OCI-LY7 (cell line): ENCODE measurements around the gene NR1I2. TPM values are rescaled to one million over a fixed set of nuclear protein-coding genes. Genes with fewer than 3 reads are reported as not detected.

ENCODE experiments used
- BruUV-seq: library from RNA; stranded (reverse); fragments of 400-500 nt; replicated peaks from 2 replicates; lab custom pipeline; 2021; lab: Mats Ljungman, UMichigan
- CTCF ChIA-PET: fragments of 300-600 bp; sonication (Branson Sonifier 250); formaldehyde crosslinking; loops from one replicate; lab custom pipeline; 2022; ENCODE audit warnings: antibody characterized with exemption; ENCODE audit not compliant: unreplicated experiment; lab: Charles Lee
- POLR2A ChIA-PET: fragments of 300-600 bp; sonication (Branson Sonifier 250); formaldehyde crosslinking; loops from one replicate; lab custom pipeline; 2022; ENCODE audit warnings: antibody characterized with exemption; lab: Charles Lee
- DNase-seq: peaks from one replicate; pipeline ENCODE4 v3.0.0-alpha.2; 2015; ENCODE audit warnings: low spot score
- H2AFZ ChIP-seq: fragments of 200-600 bp; sonication (generic), shearing (Covaris generic); 2 replicates; pipeline ENCODE4 v1.6.1; 2014; ENCODE audit warnings: mild to moderate bottlenecking, antibody characterized with exemption, low read length, moderate library complexity
- H3K27ac ChIP-seq: fragments of 200-600 bp; sonication (generic); 2 replicates; pipeline ENCODE4 v1.5.1; 2014; ENCODE audit warnings: mixed run types, low read depth, mild to moderate bottlenecking, moderate library complexity, low read length, inconsistent platforms; ENCODE audit not compliant: poor library complexity, severe bottlenecking
- H3K36me3 ChIP-seq: fragments of 200-600 bp; sonication (generic); 2 replicates; pipeline ENCODE4 v1.6.1; 2014; ENCODE audit warnings: mild to moderate bottlenecking, antibody characterized with exemption, low read length, moderate library complexity, mixed read lengths; ENCODE audit not compliant: insufficient read depth
- H3K4me1 ChIP-seq: fragments of 200-600 bp; sonication (generic); 2 replicates; pipeline ENCODE4 v1.5.1; 2014; ENCODE audit warnings: mild to moderate bottlenecking, low read length; ENCODE audit not compliant: insufficient read depth, poor library complexity, severe bottlenecking
- H3K4me2 ChIP-seq: fragments of 200-600 bp; sonication (generic); 2 replicates; pipeline ENCODE4 v1.6.1; 2014; ENCODE audit warnings: mild to moderate bottlenecking, low read length
- H3K4me3 ChIP-seq: fragments of 200-600 bp; sonication (generic); 2 replicates; pipeline ENCODE4 v1.5.1; 2014; ENCODE audit warnings: mild to moderate bottlenecking, low read depth, low read length; ENCODE audit not compliant: poor library complexity, severe bottlenecking
- H3K79me2 ChIP-seq: fragments of 200-600 bp; sonication (generic); 2 replicates; pipeline ENCODE4 v1.6.1; 2016; ENCODE audit warnings: low read depth, mild to moderate bottlenecking, low read length, moderate library complexity, mixed read lengths; ENCODE audit not compliant: insufficient read depth
- H3K9me2 ChIP-seq: fragments of 200-600 bp; sonication (generic); 2 replicates; pipeline ENCODE4 v1.6.1; 2016; ENCODE audit warnings: mild to moderate bottlenecking, low read length, mixed read lengths; ENCODE audit not compliant: insufficient read depth
- H3K9me3 ChIP-seq: fragments of 200-600 bp; sonication (generic); 2 replicates; pipeline ENCODE4 v1.6.1; 2014; ENCODE audit warnings: mild to moderate bottlenecking, mixed run types, low read length, mixed read lengths
- H4K20me1 ChIP-seq: fragments of 200-600 bp; sonication (generic); 2 replicates; pipeline ENCODE4 v1.6.1; 2014; ENCODE audit warnings: mild to moderate bottlenecking, antibody characterized with exemption, low read length, moderate library complexity, mixed read lengths; ENCODE audit not compliant: insufficient read depth
- CTCF ChIP-seq: fragments of 200-600 bp; sonication (generic); conservative IDR thresholded peaks from 2 replicates; pipeline ENCODE4 v1.5.1; 2014; ENCODE audit warnings: mild to moderate bottlenecking, antibody characterized with exemption, low read length, moderate library complexity, mixed read lengths
- EZH2phosphoT487 ChIP-seq: fragments of 200-600 bp; sonication (generic); IDR thresholded peaks from 2 replicates; pipeline ENCODE4 v1.6.1; 2018; ENCODE audit warnings: low read depth, borderline replicate concordance, mild to moderate bottlenecking, mixed run types, antibody characterized with exemption, low read length, moderate library complexity, mixed read lengths
- intact Hi-C: fragments of 100-400 bp; cut with micrococcal nuclease; formaldehyde crosslinking; loops from one replicate; pipeline ENCODE4 v1.10.0; 2022; ENCODE audit not compliant: unreplicated experiment
- total RNA-seq, 2 experiments: library from RNA; depleted of rRNA in 1 of 2; stranded (reverse); fragments of >200 nt in 1 of 2; shearing (Covaris generic) in 1 of 2; gene quantifications; 2 replicates each; pipeline ENCODE4 v1.2.3, GENCODE V29; 2014 to 2022

NR1I2 gene
- total RNA-seq, 2 experiments from 2014 or later: not detected

GRCh38 chr3:119794401-119794800 lies 12.5 kb downstream of the NR1I2 start:
- Histone ChIP-seq H4K20me1 (no peaks in the 10 kb centered on the region), H3K4me3 (no peak overlapping the region), H3K4me2 (no peak overlapping the region), H3K36me3 (no peaks in the 10 kb centered on the region), H3K9me3 (no peaks in the 10 kb centered on the region), H2AFZ (no peak overlapping the region), H3K4me1 (no peaks in the 10 kb centered on the region), H3K27ac (no peak overlapping the region), H3K79me2 (no peaks in the 10 kb centered on the region), H3K9me2 (no peaks in the 10 kb centered on the region)
- intact Hi-C loops: no loop called here
- no peak for DNase-seq
- CTCF ChIA-PET: interaction anchor here (0.6 kb wide), 1 partner anchor 315 kb away, joined by 3 read pairs; no protein-coding TSS in a partner anchor
- no TSS peak for BruUV-seq
- no peak for TF ChIP-seq CTCF
- TF ChIP-seq EZH2phosphoT487: no peak
- POLR2A ChIA-PET: no interaction called here

GRCh38 chr3:119794971-119795612 lies 13.2 kb downstream of the NR1I2 start:
- ChIA-PET CTCF (interaction anchor here (0.6 kb wide), 1 partner anchor 314 kb away, joined by 3 read pairs; no protein-coding TSS in a partner anchor), POLR2A (no interaction called here)
- Histone ChIP-seq H3K36me3 (no peaks in the 10 kb centered on the region), H3K79me2 (no peaks in the 10 kb centered on the region), H3K4me3 (no peak overlapping the region), H4K20me1 (no peaks in the 10 kb centered on the region), H3K4me1 (no peaks in the 10 kb centered on the region), H3K9me3 (no peaks in the 10 kb centered on the region), H3K9me2 (no peaks in the 10 kb centered on the region), H3K4me2 (no peak overlapping the region), H3K27ac (no peak overlapping the region), H2AFZ (no peak overlapping the region)
- intact Hi-C loops: no loop called here
- TF ChIP-seq CTCF: no peak
- TF ChIP-seq EZH2phosphoT487: no peak
- DNase-seq: no peak
- BruUV-seq: no TSS peak

GRCh38 chr3:119795849-119796248 lies 13.9 kb downstream of the NR1I2 start:
- Histone ChIP-seq H3K9me3 (no peaks in the 10 kb centered on the region), H3K36me3 (no peaks in the 10 kb centered on the region), H4K20me1 (no peaks in the 10 kb centered on the region), H3K4me2 (no peak overlapping the region), H3K4me3 (no peak overlapping the region), H2AFZ (no peak overlapping the region), H3K79me2 (no peaks in the 10 kb centered on the region), H3K4me1 (no peaks in the 10 kb centered on the region), H3K9me2 (no peaks in the 10 kb centered on the region), H3K27ac (no peak overlapping the region)
- intact Hi-C loops: no loop called here
- no peak for DNase-seq
- POLR2A ChIA-PET: no interaction called here
- no peak for TF ChIP-seq EZH2phosphoT487
- no peak for TF ChIP-seq CTCF
- CTCF ChIA-PET: no interaction called here
- no TSS peak for BruUV-seq
